Choroid plexus epithelial cell (primary cell): ENCODE data around the gene ZNF575.
"Not testable (repeated sequence)": the region's sequence is repeated elsewhere in the genome, so short reads cannot be mapped to it uniquely, and the experiment has no call there.

Source experiments
- DNase-seq: peaks from one replicate; pipeline ENCODE4 v3.0.0-alpha.2; 2010; ENCODE audit warnings: low read depth
- H3K4me3 ChIP-seq: 2 replicates; pipeline ENCODE4 v1.5.1; 2011; ENCODE audit warnings: low read depth, mild to moderate bottlenecking, control low read depth, low read length, moderate library complexity
- CTCF ChIP-seq: conservative IDR thresholded peaks from 2 replicates; pipeline ENCODE4 v1.5.1; 2011; ENCODE audit warnings: low read depth, mild to moderate bottlenecking, control low read depth, inconsistent platforms, low read length, moderate library complexity

ZNF575 gene

DNA sequence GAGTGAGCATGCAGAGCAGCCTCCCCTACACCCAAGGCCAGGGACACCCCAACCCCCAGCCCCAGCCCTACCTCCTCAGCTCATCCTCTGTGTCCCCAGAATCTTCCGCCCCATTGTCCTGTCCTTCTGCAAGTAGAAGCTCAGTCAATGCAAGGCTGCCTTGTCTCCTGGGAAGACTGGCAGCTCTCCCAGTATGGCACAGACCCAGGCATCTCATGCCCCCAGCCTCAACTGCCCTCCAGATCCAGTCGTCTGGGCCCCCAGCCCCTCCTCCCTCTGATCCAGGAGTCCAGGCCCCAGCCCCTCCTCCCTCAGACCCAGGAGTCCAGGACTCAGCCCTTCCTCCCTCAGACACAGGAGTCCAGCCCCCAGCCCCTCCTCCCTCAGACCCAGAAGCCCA is 13.0 kb downstream of the ZNF575 start:
- no peak for DNase-seq
- H3K4me3 ChIP-seq = no peak overlapping the region
- no peak for TF ChIP-seq CTCF

DNA sequence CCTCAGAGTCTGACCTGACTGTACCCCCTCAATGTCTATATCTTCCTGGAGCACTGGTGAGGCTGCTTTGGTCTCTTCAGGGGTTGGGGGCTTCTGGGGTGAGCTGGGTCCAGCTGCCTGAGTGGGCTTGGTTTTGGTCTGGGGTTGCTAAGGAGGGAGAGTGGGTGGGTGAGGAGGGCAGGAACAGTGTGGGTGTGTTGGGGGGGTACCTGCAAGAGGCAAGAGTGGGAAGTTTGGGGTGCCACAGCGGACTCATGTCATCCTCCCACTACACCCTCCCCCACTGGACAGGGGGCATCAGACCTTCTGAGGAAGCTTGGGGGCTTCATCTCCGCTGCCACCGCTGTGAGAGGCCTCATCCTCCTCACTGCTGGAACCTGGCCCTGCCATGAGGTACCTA is 13.6 kb downstream of the ZNF575 start:
- no peak overlapping the region for H3K4me3 ChIP-seq
- no peak for TF ChIP-seq CTCF
- no peak for DNase-seq

GRCh38 chr19:43547926-43548325 is 14.9 kb downstream of the ZNF575 start:
- not testable (repeated sequence) for H3K4me3 ChIP-seq, DNase-seq

DNA sequence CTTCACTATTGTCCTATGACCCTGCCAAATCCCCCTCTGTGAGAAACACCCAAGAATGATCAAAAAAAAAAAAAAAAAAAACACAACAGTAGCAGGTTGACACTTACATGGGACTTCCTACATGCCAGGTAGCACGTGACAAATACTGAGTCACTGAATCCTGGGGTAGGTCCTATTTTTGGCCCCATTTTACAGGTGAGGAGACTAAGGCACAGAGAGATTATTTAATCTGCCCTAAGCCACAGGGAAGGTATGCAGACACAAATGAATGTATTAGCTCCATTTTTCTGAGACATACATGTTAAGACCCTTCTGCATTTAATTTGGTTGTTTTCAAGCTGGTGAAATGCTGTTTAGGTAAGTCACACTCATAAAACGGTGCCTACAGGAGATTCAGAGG is 15.7 kb downstream of the ZNF575 start:
- H3K4me3 ChIP-seq = no peak overlapping the region
- no peak for DNase-seq
- no peak for TF ChIP-seq CTCF

GRCh38 chr19:43551399-43552197 is 18.6 kb downstream of the ZNF575 start:
- DNase-seq = no peak
- TF ChIP-seq CTCF = no peak
- no peak overlapping the region for H3K4me3 ChIP-seq

- H3K4me3 ChIP-seq = no peak overlapping the region
- DNase-seq = no peak
- no peak for TF ChIP-seq CTCF
Measured at GRCh38 chr19:43552198-43552450, 19.1 kb downstream of the ZNF575 start.

GRCh38 chr19:43552616-43553015 is 19.6 kb downstream of the ZNF575 start:
- TF ChIP-seq CTCF = no peak
- no peak for DNase-seq
- H3K4me3 ChIP-seq = no peak overlapping the region
